Measurements from ENCODE around the gene NADSYN1. TPM values are rescaled to one million over a fixed set of nuclear protein-coding genes. Genes with fewer than 3 reads are reported as not detected.

Gene NADSYN1
- total and polyA plus RNA-seq, 2 donors (not counting 1 experiment from before 2014, with no cell fraction given): 22.0 to 81.7 TPM

GRCh38 chr11:71496421-71496820 is 43.4 kb downstream of the NADSYN1 start:
- no peaks in the 10 kb centered on the region for H3K4me1 ChIP-seq (ENCODE audit: control insufficient read depth, extremely low read depth, insufficient read depth, low read length)
- H3K9me3 ChIP-seq (ENCODE audit: control insufficient read depth, insufficient read depth, low read depth, low read length): no peaks in the 10 kb centered on the region
- H3K4me2 ChIP-seq (ENCODE audit: extremely low read depth, insufficient read depth, low read length): no peak overlapping the region
- H3K4me3 ChIP-seq (replicated peaks in 1 of 4; ENCODE audit: control extremely low read depth in 1 of 4, insufficient read depth in 1 of 4, low read depth in 3 of 4, low read length in 4 of 4): no peak overlapping the region
- TF ChIP-seq, protein P1, sequence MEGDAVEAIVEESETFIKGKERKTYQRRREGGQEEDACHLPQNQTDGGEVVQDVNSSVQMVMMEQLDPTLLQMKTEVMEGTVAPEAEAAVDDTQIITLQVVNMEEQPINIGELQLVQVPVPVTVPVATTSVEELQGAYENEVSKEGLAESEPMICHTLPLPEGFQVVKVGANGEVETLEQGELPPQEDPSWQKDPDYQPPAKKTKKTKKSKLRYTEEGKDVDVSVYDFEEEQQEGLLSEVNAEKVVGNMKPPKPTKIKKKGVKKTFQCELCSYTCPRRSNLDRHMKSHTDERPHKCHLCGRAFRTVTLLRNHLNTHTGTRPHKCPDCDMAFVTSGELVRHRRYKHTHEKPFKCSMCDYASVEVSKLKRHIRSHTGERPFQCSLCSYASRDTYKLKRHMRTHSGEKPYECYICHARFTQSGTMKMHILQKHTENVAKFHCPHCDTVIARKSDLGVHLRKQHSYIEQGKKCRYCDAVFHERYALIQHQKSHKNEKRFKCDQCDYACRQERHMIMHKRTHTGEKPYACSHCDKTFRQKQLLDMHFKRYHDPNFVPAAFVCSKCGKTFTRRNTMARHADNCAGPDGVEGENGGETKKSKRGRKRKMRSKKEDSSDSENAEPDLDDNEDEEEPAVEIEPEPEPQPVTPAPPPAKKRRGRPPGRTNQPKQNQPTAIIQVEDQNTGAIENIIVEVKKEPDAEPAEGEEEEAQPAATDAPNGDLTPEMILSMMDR (conservative IDR thresholded peaks at IDR 0.05 in 1 of 2, IDR thresholded peaks at IDR 0.05 in 1 of 2; ENCODE audit: low read depth in 1 of 2, low read length in 2 of 2): no peak
- TF ChIP-seq EZH2 (IDR thresholded peaks at IDR 0.05; ENCODE audit: low read length, missing control alignments): no peak
- no peaks in the 10 kb centered on the region for H3K27me3 ChIP-seq (ENCODE audit: control insufficient read depth, insufficient read depth, low read length)
- no peak overlapping the region for H3K27ac ChIP-seq (ENCODE audit: insufficient read depth, low read length)
- no peaks in the 10 kb centered on the region for H4K20me1 ChIP-seq (ENCODE audit: control insufficient read depth, extremely low read depth, insufficient read depth, low read length)
- no peaks in the 10 kb centered on the region for H3K79me2 ChIP-seq (ENCODE audit: control insufficient read depth, insufficient read depth, low read length)
- no peak overlapping the region for H2AFZ ChIP-seq (ENCODE audit: low read length)
- peaks cover 20% of the 10 kb centered on the region for H3K36me3 ChIP-seq (ENCODE audit: control insufficient read depth, insufficient read depth, low read length)
- no peak overlapping the region for H3K9ac ChIP-seq (ENCODE audit: insufficient read depth, low read length)
- no peak for DNase-seq (ENCODE audit: low read depth in 2 of 2)

DNA sequence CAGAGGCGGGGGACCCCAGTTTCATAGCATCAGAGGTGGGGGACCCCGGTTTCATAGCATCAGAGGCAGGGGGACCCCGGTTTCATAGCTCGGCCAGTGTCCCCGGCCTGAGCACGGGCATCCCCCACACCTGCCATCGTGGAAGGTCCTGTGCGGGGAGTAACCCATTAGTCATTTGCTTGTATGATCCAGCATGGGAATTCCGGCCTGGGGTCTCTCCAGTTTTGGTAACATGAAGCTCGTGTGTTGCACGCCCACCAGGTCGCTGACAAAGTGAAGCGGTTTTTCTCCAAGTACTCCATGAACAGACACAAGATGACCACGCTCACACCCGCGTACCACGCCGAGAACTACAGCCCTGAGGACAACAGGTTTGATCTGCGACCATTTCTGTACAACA is 45.1 kb downstream of the NADSYN1 start:
- Histone ChIP-seq H3K9me3 (ENCODE audit: control insufficient read depth, insufficient read depth, low read depth, low read length) (no peaks in the 10 kb centered on the region), H3K4me1 (ENCODE audit: control insufficient read depth, extremely low read depth, insufficient read depth, low read length) (no peaks in the 10 kb centered on the region), H4K20me1 (ENCODE audit: control insufficient read depth, extremely low read depth, insufficient read depth, low read length) (no peaks in the 10 kb centered on the region), H3K4me3 (replicated peaks in 1 of 4; ENCODE audit: control extremely low read depth in 1 of 4, insufficient read depth in 1 of 4, low read depth in 3 of 4, low read length in 4 of 4) (no peak overlapping the region), H3K27me3 (ENCODE audit: control insufficient read depth, insufficient read depth, low read length) (no peaks in the 10 kb centered on the region), H3K9ac (ENCODE audit: insufficient read depth, low read length) (no peak overlapping the region), H3K27ac (ENCODE audit: insufficient read depth, low read length) (no peak overlapping the region), H3K79me2 (ENCODE audit: control insufficient read depth, insufficient read depth, low read length) (no peaks in the 10 kb centered on the region), H2AFZ (ENCODE audit: low read length) (no peak overlapping the region), H3K36me3 (ENCODE audit: control insufficient read depth, insufficient read depth, low read length) (peaks cover 15% of the 10 kb centered on the region), H3K4me2 (ENCODE audit: extremely low read depth, insufficient read depth, low read length) (no peak overlapping the region)
- no peak for DNase-seq (ENCODE audit: low read depth in 2 of 2)
- TF ChIP-seq EZH2 (IDR thresholded peaks at IDR 0.05; ENCODE audit: low read length, missing control alignments): no peak
- TF ChIP-seq, protein P1 (conservative IDR thresholded peaks at IDR 0.05 in 1 of 2, IDR thresholded peaks at IDR 0.05 in 1 of 2; ENCODE audit: low read depth in 1 of 2, low read length in 2 of 2): no peak

DNA sequence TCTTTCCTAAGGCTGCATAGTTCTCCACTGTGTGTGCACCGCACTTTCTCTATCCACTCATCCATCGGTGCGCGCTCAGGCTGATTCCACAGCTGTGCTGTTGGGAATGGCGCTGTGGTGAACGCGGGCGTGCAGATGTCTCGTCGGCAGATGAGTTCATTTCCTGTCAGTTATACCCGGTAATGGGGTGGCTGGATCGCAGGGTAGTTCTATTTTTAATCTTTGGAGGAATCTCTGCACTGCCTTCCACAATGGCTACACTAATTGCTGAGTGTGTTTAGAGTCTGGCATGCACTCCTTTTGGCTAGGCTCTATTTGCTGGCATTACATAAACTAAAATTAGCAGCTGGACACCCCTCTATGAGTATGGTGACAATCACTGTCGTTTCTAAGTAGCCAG is 46.1 kb downstream of the NADSYN1 start:
- no peak overlapping the region for H3K4me3 ChIP-seq (replicated peaks in 1 of 4; ENCODE audit: control extremely low read depth in 1 of 4, insufficient read depth in 1 of 4, low read depth in 3 of 4, low read length in 4 of 4)
- no peaks in the 10 kb centered on the region for H3K4me1 ChIP-seq (ENCODE audit: control insufficient read depth, extremely low read depth, insufficient read depth, low read length)
- no peaks in the 10 kb centered on the region for H3K27me3 ChIP-seq (ENCODE audit: control insufficient read depth, insufficient read depth, low read length)
- H3K79me2 ChIP-seq (ENCODE audit: control insufficient read depth, insufficient read depth, low read length): no peaks in the 10 kb centered on the region
- no peak overlapping the region for H3K27ac ChIP-seq (ENCODE audit: insufficient read depth, low read length)
- DNase-seq (ENCODE audit: low read depth in 2 of 2): peak in 1 of 2 donors; percentile 55
- peaks cover 15% of the 10 kb centered on the region for H3K36me3 ChIP-seq (ENCODE audit: control insufficient read depth, insufficient read depth, low read length)
- TF ChIP-seq, protein P1 (conservative IDR thresholded peaks at IDR 0.05 in 1 of 2, IDR thresholded peaks at IDR 0.05 in 1 of 2; ENCODE audit: low read depth in 1 of 2, low read length in 2 of 2): no peak
- no peak for TF ChIP-seq EZH2 (IDR thresholded peaks at IDR 0.05; ENCODE audit: low read length, missing control alignments)
- H2AFZ ChIP-seq (ENCODE audit: low read length): no peak overlapping the region
- H3K4me2 ChIP-seq (ENCODE audit: extremely low read depth, insufficient read depth, low read length): no peak overlapping the region
- no peaks in the 10 kb centered on the region for H3K9me3 ChIP-seq (ENCODE audit: control insufficient read depth, insufficient read depth, low read depth, low read length)
- H4K20me1 ChIP-seq (ENCODE audit: control insufficient read depth, extremely low read depth, insufficient read depth, low read length): no peaks in the 10 kb centered on the region
- no peak overlapping the region for H3K9ac ChIP-seq (ENCODE audit: insufficient read depth, low read length)

Measured in fibroblast of lung (primary cell).